Esophagus (tissue), 2 donors: ENCODE measurements around the gene IGF1. TPM values are rescaled to one million over a fixed set of nuclear protein-coding genes. Genes with fewer than 3 reads are reported as not detected.

Experiments used
- H3K27ac ChIP-seq, 2 donors: one replicate each; pipeline ENCODE4 v1.5.1; 2013; ENCODE audit warnings: low read depth in 2 of 2, mild to moderate bottlenecking in 2 of 2, inconsistent platforms in 1 of 2, low read length in 1 of 2, moderate library complexity in 1 of 2
- H3K27me3 ChIP-seq, 2 donors: one replicate each; pipeline ENCODE4 v1.6.1; 2013; ENCODE audit warnings: low read length in 2 of 2, control low read depth in 1 of 2, mild to moderate bottlenecking in 1 of 2; ENCODE audit not compliant: insufficient read depth in 2 of 2, control insufficient read depth in 1 of 2
- H3K36me3 ChIP-seq, 2 donors: one replicate each; pipeline ENCODE4 v1.6.1; 2013; ENCODE audit warnings: low read length in 1 of 2; ENCODE audit not compliant: control insufficient read depth in 2 of 2, insufficient read depth in 2 of 2
- H3K4me1 ChIP-seq, 2 donors: one replicate each; pipeline ENCODE4 v1.6.1; 2013; ENCODE audit warnings: low read length in 1 of 2; ENCODE audit not compliant: control insufficient read depth in 2 of 2, insufficient read depth in 2 of 2
- H3K4me3 ChIP-seq, 2 donors: one replicate each; pipeline ENCODE4 v1.5.1; 2013; ENCODE audit warnings: low read length in 2 of 2, mild to moderate bottlenecking in 2 of 2, low read depth in 1 of 2, moderate library complexity in 1 of 2
- H3K9me3 ChIP-seq, 2 donors: one replicate each; pipeline ENCODE4 v1.6.1; 2013; ENCODE audit warnings: mild to moderate bottlenecking in 2 of 2, low read depth in 1 of 2, low read length in 1 of 2, moderate library complexity in 1 of 2; ENCODE audit not compliant: control insufficient read depth in 2 of 2, insufficient read depth in 1 of 2
- WGBS, 2 donors: extraction: QIAGEN DNeasy Blood & Tissue Kit; methylation state at CpG; one replicate each; pipeline ENCODE4 v1.1.7; 2013; 5-methylcytosine and 5-hydroxymethylcytosine counted together
- polyA plus RNA-seq, 2 donors: library from polyadenylated mRNA; stranded (reverse); fragments of 200-250 nt; gene quantifications; one replicate each; pipeline ENCODE4 v1.2.3, GENCODE V29; 2013
- donor health status: healthy with polysubstance abuse.
- donor health status: Bipolar disorder and iron deficiency.

Gene IGF1
- polyA plus RNA-seq, 2 donors = 0.56 to 0.90 TPM

DNA sequence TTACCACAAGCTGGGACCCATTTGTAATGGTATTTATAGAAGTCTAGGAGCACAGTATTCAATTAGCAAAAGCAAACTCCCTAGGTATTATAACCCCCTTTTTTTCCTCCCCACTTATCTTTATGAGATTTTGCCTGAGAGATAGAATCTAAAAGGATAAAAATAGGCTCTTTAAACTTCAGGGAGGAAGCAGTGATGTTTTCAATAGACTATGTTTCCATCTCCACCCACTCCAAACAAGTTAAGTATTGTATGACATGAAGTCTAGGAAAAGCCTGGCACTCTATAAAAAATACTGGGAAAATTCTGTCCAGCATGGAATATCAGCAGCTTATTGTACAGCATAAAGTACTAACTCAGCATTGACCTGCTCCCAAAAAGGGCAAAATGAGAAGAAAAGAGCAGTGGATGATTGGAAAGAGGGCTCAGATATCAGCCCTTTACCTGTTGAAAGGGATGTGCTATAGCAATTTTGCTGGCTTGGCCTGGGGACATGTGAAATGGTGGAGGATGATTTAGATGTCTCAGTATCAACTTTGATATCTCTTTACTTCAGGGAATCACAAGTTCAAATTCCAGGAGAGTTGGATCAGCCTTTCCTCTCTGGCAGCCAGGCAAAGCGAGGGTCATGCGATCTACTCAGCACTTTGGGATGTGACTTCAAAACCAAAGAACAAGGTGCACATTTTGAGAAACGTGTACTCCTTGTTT is 72.4 kb downstream of the IGF1 start:
- no peaks in the 10 kb centered on the region for H3K9me3 ChIP-seq
- no peaks in the 10 kb centered on the region for H3K4me1 ChIP-seq
- no peaks in the 10 kb centered on the region for H3K27me3 ChIP-seq
- no peak overlapping the region for H3K4me3 ChIP-seq
- 81 to 88% methylated on average over 3 of the region's 3 CpGs for WGBS, 2 donors
- H3K36me3 ChIP-seq = no peaks in the 10 kb centered on the region
- no peak overlapping the region for H3K27ac ChIP-seq

- no peaks in the 10 kb centered on the region for H3K4me1 ChIP-seq
- no peaks in the 10 kb centered on the region for H3K27me3 ChIP-seq
- WGBS, 2 donors = 26 to 41% methylated on average over 7 of the region's 7 CpGs
- H3K9me3 ChIP-seq = no peaks in the 10 kb centered on the region
- H3K36me3 ChIP-seq = no peaks in the 10 kb centered on the region
- H3K4me3 ChIP-seq = no peak overlapping the region
- no peak overlapping the region for H3K27ac ChIP-seq
Observed at GRCh38 chr12:102406033-102406584, 74.3 kb downstream of the IGF1 start.

GRCh38 chr12:102401087-102401486 is 79.3 kb downstream of the IGF1 start:
- Histone ChIP-seq H3K4me1 (no peaks in the 10 kb centered on the region), H3K27ac (no peak overlapping the region), H3K36me3 (no peaks in the 10 kb centered on the region), H3K27me3 (no peaks in the 10 kb centered on the region), H3K4me3 (no peak overlapping the region), H3K9me3 (no peaks in the 10 kb centered on the region)
- 88 to 90% methylated on average over 2 of the region's 2 CpGs for WGBS, 2 donors

GRCh38 chr12:102399653-102400052 is 80.7 kb downstream of the IGF1 start:
- WGBS, 2 donors = 83 to 84% methylated on average over 1 of the region's 1 CpG
- Histone ChIP-seq H3K27ac (no peak overlapping the region), H3K27me3 (no peaks in the 10 kb centered on the region), H3K36me3 (no peaks in the 10 kb centered on the region), H3K4me1 (no peaks in the 10 kb centered on the region), H3K9me3 (no peaks in the 10 kb centered on the region), H3K4me3 (no peak overlapping the region)

- Histone ChIP-seq H3K4me3 (no peak overlapping the region), H3K4me1 (no peaks in the 10 kb centered on the region), H3K9me3 (no peaks in the 10 kb centered on the region), H3K36me3 (no peaks in the 10 kb centered on the region), H3K27ac (no peak overlapping the region), H3K27me3 (no peaks in the 10 kb centered on the region)
- WGBS, 2 donors = 69 to 73% methylated on average over 2 of the region's 2 CpGs
Observed at GRCh38 chr12:102396276-102396675, 84.1 kb downstream of the IGF1 start.

DNA sequence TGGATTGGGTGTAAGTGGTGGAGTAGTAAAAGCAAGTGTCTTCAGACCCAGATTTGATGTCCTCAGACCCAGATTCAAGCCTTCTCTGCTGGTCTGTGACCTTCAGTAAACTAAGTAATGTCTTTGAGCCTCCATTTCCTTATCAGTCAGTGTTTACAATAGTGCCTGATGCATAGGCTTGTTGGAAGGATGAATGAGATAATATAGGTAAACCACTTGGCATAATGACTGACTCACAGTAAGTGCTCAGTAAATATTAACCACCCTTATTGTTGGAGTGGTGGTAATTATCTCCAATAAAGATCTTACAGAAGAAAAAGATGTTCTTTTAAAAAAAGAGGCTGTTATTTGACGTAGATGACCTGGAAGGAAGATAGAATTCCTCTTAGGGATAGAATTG is 86.2 kb downstream of the IGF1 start:
- Histone ChIP-seq H3K27me3 (no peaks in the 10 kb centered on the region), H3K4me1 (no peaks in the 10 kb centered on the region), H3K4me3 (no peak overlapping the region), H3K36me3 (no peaks in the 10 kb centered on the region), H3K9me3 (no peaks in the 10 kb centered on the region), H3K27ac (no peak overlapping the region)
- 78 to 85% methylated on average over 1 of the region's 1 CpG for whole genome bisulfite sequencing, 2 donors

DNA sequence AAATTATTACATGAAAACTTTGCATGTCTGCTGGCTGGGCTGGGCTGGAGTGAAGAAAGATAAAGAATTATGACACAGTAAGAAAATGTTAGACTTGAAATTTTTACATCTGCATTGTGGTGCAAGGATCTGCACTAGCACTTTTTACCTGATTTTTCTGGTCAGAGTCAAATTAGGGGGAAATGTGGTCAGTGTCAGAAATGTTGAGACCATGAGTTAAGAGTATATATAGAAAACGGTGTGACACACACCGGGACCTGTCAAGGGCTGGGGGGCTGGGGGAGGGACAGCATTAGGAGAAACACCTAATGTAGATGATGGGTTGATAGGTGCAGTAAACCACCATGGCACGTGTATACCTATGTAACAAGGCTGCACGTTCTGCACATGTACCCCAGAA is 90.3 kb downstream of the IGF1 start:
- 90 to 92% methylated on average over 4 of the region's 4 CpGs for WGBS, 2 donors
- Histone ChIP-seq H3K27me3 (no peaks in the 10 kb centered on the region), H3K4me1 (no peaks in the 10 kb centered on the region), H3K4me3 (no peak overlapping the region), H3K27ac (no peak overlapping the region), H3K9me3 (no peaks in the 10 kb centered on the region), H3K36me3 (no peaks in the 10 kb centered on the region)

DNA sequence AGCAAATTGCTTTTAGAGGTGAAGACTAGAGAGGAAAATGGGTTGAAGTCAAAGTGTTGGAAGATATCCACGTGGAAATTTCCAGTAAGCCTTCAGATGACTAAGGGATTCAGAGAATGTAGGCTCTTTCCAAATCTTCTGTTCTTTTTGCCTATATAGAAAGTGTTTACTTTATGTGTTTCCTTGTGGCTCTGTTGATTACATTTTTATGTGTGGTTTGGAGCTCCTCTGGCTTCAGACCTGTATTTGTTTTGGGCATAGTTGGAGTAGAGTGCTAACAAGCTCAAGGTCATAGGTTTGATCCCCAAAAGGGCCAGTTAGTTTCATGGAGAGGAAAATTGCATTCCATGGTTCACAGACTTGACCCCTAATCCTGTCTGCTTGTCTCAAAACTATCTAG is 91.9 kb downstream of the IGF1 start:
- H3K27me3 ChIP-seq = no peaks in the 10 kb centered on the region
- H3K36me3 ChIP-seq = no peaks in the 10 kb centered on the region
- H3K4me1 ChIP-seq = no peaks in the 10 kb centered on the region
- H3K27ac ChIP-seq = no peak overlapping the region
- no peaks in the 10 kb centered on the region for H3K9me3 ChIP-seq
- WGBS, 2 donors = 34 to 45% methylated on average over 1 of the region's 1 CpG
- H3K4me3 ChIP-seq = no peak overlapping the region

DNA sequence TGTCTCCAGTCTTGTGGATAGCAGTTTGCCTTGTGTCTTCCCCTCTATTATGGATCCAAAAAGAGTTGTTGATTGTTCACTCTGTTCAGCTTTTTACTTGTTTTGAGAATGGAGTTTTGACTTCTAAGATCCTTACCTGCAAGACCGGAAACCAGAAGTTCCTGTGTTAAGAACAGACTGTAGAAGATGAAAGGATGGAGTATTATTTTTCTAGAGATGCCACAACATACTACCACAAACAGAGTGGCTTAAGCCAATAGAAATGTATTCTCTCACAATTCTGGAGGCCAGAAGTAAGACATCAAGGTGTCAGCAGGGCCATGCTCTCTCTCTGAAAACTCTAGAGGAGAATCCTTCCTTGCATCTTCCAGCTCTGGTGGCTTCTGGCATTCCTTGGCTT is 95.0 kb downstream of the IGF1 start:
- Histone ChIP-seq H3K27ac (no peak overlapping the region), H3K27me3 (no peaks in the 10 kb centered on the region), H3K4me1 (no peaks in the 10 kb centered on the region), H3K4me3 (no peak overlapping the region), H3K9me3 (no peaks in the 10 kb centered on the region), H3K36me3 (no peaks in the 10 kb centered on the region)
- 93 to 95% methylated on average over 1 of the region's 1 CpG for WGBS, 2 donors
